Subcutaneous preadipocyte (primary cell): Measurements from ENCODE around the gene FOXI2. TPM values are rescaled to one million over a fixed set of nuclear protein-coding genes. Genes with fewer than 3 reads are reported as not detected.

ENCODE experiments used
- total RNA-seq: library from RNA; depleted of rRNA; stranded (reverse); fragments of >200 nt; gene quantifications from 2 replicates; pipeline ENCODE4 v1.2.3, GENCODE V29; 2012

FOXI2 gene
- not detected in 2 replicates for total RNA-seq

DNA sequence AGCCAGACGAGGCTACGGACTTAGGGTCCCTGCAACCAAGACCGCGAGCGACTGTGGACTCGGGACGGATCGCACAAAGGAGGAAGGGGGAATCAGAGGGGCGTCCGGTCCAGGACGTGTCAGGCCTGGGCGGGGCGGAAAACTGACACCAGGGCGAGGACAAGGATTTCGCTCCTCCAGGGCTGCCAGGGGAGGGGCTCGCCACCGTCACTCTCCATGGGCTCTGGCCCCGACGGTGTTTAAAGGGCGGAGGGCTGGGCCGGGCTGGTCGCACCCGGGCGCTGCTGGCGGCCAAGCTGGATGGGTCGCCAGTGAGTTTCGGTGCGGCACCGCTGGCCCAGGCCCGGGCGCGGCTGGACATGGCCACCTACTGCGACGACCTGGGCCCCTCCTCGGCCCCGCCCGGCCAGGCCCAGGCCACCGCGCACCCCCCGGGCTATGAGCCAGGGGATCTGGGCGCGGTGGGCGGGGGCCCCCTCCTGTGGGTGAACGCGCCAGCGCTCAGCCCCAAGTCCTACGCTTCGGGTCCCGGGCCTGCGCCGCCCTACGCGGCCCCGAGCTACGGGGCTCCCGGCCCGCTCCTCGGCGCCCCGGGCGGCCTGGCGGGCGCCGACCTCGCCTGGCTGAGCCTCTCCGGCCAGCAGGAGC lies at the start of gene FOXI2:
Gene FOXI2 (plus strand): TSS at position 271 of the 648 bp plus-strand sequence. CDS start 89 bp downstream, at position 360.

Other genes with a start within 250 kb of the FOXI2 start
- gene NPS, start 187.9 kb upstream of the FOXI2 start, total RNA-seq, result not detected in 2 replicates
- gene CLRN3, start 155.8 kb downstream of the FOXI2 start, total RNA-seq, result not detected in 2 replicates
- 1.2 and 2.9 TPM in 2 replicates for gene PTPRE, start 169.9 kb downstream of the FOXI2 start, total RNA-seq